Measurements from ENCODE around the gene IGSF3.

DNA sequence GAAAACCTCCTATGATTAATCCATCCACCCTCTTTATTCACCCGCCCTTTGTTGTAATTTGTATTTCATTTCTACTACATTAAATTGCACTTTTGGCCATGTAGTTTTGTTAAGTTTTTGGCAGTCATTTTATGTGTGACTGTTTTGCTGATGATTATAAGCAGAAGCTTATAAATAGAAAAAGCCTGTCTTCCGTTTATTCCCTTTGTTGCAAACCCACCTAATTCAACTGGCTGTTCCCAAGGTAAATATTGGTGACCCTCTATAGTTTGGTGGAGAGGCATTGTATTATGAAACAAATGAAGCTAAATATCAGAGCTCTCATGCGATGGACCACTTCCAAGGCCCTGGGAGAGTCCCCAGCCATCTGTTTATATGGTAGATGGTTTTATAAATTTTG, 36.7 kb upstream of the IGSF3 start:
- no peak for TF ChIP-seq POLR2A (IDR thresholded peaks at IDR 0.05)
- TF ChIP-seq, protein P1, sequence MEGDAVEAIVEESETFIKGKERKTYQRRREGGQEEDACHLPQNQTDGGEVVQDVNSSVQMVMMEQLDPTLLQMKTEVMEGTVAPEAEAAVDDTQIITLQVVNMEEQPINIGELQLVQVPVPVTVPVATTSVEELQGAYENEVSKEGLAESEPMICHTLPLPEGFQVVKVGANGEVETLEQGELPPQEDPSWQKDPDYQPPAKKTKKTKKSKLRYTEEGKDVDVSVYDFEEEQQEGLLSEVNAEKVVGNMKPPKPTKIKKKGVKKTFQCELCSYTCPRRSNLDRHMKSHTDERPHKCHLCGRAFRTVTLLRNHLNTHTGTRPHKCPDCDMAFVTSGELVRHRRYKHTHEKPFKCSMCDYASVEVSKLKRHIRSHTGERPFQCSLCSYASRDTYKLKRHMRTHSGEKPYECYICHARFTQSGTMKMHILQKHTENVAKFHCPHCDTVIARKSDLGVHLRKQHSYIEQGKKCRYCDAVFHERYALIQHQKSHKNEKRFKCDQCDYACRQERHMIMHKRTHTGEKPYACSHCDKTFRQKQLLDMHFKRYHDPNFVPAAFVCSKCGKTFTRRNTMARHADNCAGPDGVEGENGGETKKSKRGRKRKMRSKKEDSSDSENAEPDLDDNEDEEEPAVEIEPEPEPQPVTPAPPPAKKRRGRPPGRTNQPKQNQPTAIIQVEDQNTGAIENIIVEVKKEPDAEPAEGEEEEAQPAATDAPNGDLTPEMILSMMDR (IDR thresholded peaks at IDR 0.05), result no peak
- no peak for TF ChIP-seq EP300 (IDR thresholded peaks at IDR 0.05)
